Activated T-cell treated with anti-CD3 and anti-CD28 coated beads, Interleukin-2, amount 50 U/mL, for 48 hours (primary cell): Measurements from ENCODE around the gene CAMK1D.
"Not testable (repeated sequence)": the region's sequence is repeated elsewhere in the genome, so short reads cannot be mapped to it uniquely, and the experiment has no call there.

Source experiments
- DNase-seq, 2 experiments: peaks; one replicate each; pipeline ENCODE4 v3.0.0-alpha.2; 2020

Gene CAMK1D

DNA sequence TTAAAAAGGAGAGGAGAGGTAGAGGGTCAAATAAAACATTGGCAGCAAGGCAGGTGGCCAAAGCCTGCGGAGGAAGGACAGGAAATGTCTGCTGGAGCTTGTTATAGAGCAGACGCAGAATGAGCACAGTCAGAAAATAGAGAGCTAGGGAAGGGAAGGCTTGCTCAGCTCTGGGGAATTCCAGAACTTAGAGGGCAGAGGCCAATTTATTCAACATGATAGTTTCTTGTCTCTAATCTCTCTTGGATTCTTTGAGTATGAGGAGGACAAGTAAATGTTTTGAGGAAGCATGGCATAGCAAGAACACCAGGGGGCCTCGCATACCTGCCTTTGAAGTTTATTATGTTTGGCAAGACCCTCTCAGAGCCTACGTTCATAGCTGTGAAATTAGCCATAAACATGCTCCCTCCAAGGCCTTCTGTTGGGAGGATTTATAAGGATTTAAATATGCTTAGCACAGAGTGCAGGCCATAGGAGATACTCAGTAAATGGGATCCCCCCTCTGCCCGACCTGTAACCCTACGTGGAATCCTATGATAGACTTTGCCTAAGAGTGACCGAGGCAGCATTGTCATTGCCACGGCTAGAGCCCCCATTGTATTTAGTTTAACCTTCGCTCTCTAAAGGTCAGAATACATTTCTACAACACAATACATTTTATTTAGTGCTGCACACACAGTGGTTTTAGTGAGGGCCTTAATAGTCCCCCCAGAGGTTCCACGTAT is 358.3 kb downstream of the CAMK1D start:
- DNase-seq: peak; percentile 60 to 71

DNA sequence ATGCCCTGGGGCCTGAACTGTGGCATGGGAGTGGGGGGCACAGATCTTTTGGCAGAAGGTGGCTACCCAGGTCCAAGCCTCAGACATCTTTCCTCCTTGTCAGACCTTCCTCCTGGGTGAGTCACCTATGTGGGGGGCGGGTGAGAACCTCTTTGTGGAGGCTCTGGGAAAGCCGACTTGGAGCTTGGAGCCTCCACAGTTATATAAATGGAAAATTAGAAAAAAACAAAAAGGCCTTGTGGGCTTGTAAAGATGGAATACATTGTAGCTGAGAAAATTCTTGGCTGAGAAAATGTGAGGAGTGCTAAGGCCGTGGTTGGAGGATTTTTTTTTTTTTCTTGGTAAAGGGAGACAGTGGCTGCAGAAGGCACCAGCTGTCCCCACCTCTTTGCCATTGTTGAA is 359.7 kb downstream of the CAMK1D start:
- DNase-seq: no peak

DNA sequence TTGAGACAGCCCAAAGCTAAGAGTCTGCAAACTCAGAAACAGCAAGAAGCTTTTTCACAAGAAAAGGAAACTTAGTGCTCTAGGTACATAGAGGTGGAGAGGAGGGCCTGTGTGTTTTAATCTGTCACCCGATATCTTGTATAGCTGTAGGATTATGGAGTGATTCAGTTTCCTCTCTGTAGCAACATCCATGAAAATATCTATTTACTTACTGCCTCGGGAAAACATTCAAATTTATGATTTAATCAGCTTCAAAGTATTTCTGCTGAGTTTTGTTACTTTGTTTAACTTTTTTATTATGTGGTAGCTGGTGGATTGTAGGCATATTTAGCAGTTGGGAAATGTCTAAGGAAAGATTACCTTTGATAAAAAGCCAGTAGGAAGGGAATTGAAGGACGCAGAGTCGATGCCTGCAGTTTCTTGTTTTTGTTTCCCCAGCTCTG is 360.2 kb downstream of the CAMK1D start:
- no peak for DNase-seq

DNA sequence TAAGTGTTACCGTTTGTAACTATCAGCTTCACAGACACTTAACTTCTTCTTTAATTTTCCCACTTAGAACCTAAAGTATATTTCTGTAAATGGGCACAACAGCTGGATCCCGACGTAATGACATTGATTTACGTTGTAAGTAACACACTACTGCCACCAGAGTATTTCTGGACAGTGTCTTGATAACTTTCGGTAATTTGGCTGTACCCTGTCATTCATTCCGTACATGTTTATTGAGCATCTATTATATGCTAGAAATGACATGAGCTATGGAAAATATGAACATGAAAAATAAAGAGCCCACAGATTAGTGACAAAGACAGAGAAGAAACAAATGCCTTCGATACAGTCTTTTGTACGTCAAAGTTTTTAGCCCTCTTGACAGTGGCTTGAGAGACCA is 360.8 kb downstream of the CAMK1D start:
- DNase-seq: no peak

- DNase-seq: peak; percentile 92 to 94
Observed at GRCh38 chr10:12710594-12711349, 361.4 kb downstream of the CAMK1D start.

GRCh38 chr10:12711350-12711708 is 362.0 kb downstream of the CAMK1D start:
- no peak for DNase-seq

DNA sequence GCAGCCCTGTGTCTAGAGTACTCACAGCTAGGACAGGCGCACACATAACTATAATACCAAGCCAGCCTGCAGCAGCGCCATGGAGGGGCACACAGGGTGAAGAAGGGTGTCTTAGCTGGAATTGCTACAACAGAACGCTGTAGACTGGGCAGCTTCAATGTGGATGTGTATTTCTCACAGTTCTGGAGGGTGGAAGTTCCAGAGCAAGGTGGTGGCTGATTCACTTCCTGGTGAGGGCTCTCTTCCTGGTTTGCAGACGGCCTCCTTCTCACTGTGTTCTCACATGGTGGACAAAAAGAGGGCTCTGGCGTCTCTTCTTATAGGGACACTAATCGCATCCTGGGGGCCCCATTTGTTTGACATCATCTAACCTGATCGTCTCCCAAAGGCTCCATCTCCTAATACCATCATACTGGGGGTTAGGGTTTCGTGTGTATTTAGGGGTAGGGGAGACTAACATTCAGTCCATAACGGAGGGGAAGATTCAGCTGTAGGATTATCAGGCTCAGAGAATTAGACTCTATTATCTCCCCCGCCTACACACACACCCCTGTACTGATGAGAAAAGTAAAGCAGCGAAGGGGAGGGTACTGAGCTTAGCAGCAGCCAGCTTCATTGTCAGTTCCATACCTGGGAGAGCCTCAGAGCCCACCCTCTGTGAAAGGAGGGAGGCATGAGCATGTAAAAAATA is 363.1 kb downstream of the CAMK1D start:
- no peak for DNase-seq

- DNase-seq: not testable (repeated sequence)
Observed at GRCh38 chr10:12712984-12713316, 363.6 kb downstream of the CAMK1D start.

DNA sequence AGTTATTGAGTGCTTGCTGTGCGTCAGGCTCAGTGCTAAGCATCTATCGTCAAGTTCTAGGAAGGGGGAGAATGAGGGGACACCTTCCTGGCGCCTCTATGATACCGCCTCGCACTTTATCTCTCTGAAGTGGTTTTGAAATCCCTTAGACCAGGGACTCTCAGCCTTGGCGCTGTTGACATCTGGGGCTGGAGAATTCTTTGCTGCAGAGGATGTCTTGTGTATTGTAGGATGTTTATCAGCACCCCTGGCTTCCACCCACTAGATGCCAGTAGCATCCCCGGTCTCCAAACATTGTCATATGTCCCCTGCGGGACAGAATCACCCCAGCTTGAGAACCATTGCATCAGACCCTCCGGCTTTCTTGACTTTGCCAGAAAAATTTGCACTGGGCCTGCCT is 366.7 kb downstream of the CAMK1D start:
- no peak for DNase-seq

GRCh38 chr10:12717981-12718707 is 368.8 kb downstream of the CAMK1D start:
- no peak for DNase-seq

DNA sequence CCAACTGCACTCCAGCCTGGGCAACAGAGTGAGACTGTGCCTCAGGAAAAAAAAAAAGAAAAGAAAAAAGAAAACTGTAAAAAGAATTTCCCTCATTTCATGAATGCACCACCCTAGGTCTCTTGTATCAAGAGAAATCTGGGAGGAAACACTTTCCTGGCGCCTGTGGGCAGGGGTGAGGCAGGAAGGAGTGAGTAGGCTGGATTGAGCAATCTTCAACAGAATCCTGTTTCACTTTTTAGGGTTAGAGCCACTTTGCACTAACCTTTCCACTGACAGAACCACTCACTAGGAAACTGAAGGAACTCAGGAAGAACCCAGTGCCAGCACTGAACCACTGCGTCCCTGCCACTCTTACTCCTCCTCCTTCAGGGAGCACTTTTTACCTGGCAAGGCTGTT is 370.0 kb downstream of the CAMK1D start:
- peak in 1 of 2 experiments; percentile 48 for DNase-seq

- peak; percentile 74 to 77 for DNase-seq
Observed at GRCh38 chr10:12720217-12720981, 371.1 kb downstream of the CAMK1D start.

DNA sequence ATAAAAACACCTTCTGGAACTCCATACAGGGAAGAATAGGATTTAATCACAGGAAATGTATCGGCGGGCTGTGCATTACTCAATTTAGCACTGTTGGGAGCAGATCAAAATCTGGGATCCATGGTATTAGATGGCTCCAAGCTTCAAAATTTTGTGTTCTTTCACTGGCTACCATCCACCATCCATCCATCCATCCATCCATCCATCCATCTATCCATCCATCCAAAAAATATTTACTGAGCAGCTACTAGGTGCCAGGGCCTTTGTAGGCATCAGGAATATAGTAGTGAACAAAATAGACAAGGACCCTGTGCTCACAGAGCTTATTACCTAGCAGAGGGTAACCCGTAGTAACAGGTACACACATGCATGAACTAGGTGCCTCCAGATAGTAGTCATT is 372.0 kb downstream of the CAMK1D start:
- no peak for DNase-seq

DNA sequence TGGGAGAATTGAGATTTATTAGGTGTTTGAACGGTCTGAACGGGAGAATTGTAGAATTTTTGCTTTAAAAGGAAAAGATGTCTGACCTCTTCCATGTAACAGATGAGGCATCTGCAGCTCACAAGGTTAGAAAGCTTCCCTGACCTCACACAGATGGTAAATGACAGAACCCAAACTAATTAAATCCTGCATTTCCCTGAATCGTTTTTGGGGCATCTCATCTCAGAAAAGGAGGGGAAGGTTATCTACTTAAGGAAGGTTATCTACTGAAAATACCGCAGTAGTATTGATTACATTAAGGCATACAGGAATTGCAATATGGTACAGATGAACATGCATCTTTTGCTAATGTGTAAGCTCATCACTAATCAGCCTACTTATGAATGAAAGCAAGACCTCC is 373.9 kb downstream of the CAMK1D start:
- no peak for DNase-seq

DNA sequence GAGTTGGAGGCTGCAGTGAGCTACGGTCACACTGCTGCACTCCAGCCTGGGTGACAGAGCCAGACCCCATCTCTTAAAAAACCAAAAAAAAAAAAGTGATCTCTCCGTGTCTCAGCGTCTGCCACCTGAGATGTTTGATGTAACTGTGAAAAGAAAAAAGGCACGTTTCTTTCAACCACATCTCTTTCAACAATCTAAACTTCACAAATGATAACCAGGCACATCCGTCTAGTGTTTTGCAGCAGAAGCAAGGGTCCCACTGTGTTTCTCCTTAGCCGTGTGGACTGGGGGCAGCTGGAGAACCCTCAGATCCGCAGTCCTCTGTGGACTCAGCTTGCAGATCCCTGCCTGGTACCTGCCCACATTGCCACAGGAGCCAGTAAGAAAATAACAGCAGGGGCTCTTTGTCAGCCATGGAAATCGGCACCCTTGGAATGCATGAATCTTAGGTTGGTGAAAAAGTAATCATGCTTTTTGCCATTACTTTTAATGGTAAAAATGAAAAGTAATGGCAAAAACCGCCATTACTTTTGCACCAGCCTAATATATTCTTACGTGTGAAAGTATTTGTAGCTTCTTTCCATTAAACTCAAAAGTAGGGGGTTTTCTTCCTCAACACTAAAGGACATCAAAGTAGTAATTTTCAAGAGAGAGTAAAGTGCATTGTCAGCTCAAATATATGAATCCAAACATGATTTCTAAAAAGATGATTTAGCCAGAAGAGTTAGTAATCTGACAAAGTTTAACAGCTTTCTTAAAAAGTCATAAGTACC is 375.6 kb downstream of the CAMK1D start:
- no peak for DNase-seq

DNA sequence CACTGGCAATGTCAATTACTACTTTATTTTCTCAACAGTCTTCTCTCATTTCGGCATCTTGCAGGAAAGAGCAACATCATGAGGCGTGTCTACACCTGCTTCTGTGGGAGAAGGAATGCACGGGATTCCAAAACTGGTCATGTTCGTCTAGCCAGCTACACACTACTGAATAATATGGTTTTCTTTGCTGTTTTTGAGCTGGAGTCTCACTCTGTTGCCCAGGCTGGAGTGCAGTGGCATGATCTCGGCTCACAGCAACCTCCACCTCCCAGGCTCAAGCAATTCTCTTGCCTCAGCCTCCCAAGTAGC is 376.2 kb downstream of the CAMK1D start:
- not testable (repeated sequence) for DNase-seq

DNA sequence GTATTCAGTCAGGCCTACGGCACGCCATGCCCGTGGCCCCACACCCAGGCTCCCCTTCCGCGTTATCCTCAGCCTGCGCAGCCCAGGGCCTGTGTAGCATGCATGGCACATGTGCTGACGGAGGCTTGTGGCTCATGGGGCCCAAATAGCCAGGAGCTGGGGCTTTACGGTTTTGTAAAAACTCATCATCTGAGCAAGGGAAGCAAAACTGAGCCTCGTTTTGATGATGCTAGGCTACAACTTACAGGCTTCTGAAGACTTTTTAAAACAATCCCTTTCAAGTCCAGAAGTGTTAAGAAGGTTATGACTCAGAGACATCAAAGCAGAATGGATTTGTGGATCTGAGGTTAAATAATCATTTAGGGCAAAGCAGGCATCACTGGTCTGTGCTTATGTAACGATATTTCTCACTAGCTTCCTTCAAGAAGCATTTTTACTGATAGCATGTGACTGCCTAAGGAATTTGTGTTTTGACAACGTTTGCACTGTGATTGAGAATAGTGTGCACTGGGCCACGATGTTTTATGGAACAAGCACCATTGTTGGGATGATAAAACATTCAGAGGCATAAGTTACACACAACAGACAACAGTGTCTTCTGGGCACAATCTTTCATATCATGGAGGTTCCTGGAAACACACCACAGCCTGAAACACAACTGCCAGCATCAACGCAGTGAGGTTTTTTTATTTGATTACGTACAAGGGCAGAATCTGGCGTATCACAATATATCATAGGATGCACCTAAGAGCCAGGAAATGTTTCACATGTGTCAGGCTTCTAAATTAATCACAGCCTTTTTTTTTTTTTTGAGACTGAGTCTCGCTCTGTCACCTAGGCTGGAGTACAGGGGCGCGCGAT is 377.9 kb downstream of the CAMK1D start:
- DNase-seq: peak; percentile 46 to 60

DNA sequence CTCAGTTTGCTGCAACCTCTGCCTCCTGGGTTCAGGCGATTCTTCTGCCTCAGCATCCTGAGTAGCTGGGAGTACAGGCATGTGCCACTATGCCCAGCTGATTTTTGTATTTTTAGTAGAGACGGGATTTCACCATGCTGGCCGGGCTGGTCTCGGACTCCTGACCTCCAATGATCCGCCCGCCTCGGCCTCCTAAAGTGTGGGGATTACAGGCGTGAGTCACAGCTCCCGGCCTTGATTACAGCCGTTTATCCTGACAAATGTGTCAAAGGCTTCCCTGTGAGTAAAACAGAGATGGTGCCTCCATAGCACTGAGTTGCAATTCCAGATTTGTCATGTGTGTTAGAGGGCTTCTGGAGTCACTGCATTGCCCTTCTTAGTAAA is 378.5 kb downstream of the CAMK1D start:
- no peak for DNase-seq

DNA sequence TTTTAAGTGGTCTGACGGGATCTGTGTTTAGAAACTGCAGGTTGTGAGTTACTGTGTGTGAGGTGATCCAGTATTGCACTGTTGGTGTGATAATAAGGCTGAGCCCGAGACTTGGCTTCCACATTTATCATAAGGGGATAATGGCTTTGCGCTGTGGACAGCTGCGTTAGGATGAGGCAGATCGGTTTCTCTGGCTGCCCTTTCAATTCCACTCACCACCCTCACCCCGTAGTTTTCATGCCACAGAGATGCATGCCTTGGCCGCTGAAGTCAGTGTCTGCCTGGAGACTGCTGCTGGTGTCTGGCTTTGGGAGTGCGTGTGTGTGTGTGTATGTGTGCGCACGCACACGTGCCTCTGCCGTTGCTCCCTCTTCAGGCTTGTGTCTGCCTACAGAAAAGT is 379.1 kb downstream of the CAMK1D start:
- DNase-seq: no peak

DNA sequence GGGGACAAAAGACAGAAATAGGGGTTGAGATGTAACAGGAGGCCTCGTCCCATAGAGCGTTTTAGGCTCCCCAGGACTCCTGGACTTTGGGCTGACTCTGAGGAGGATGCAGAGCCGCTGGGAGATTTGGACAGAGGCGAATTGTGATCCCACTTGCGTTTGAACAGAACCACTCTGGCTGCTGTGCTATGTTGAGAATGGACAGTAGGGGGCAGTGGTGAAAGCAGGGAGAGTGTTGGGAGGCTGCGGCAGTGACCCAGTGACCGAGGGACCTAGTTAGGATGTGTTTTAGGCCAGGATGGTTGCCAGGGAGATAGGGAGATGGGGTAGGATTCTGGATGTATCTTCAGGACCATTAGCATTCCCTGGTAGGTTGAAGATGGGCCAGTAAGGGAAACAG is 380.5 kb downstream of the CAMK1D start:
- peak; percentile 44 to 51 for DNase-seq
